ENCODE data around the gene SLC5A1.
A peak's percentile ranks its signal among the peaks of the same experiment; 100 is the strongest.

Gene SLC5A1

DNA sequence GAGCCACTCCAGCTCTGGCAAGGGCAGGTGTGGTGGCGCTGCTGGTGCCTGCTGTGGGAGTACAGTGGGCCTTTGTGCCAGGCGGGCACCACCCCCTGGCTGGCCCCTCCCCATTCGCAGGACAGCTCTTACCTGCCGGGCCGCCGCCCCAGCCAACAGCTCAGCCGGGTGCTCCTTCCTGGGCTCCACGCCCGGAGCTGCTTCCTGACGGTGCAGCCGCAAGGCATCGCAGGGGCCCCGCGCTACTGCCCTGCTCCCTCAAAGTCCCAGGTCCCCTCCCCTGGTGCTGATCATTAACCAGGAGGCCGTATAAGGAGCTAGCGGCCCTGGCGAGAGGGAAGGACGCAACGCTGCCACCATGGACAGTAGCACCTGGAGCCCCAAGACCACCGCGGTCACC is at the start of gene SLC5A1:
SLC5A1 (plus strand) TSS at position 338 of the 400 bp plus-strand sequence; CDS start at position 359, 21 bp downstream.
- no peak for DNase-seq

- no peak for DNase-seq
Measured at GRCh38 chr22:31995046-31995445, 48.0 kb upstream of the SLC5A1 start.

DNA sequence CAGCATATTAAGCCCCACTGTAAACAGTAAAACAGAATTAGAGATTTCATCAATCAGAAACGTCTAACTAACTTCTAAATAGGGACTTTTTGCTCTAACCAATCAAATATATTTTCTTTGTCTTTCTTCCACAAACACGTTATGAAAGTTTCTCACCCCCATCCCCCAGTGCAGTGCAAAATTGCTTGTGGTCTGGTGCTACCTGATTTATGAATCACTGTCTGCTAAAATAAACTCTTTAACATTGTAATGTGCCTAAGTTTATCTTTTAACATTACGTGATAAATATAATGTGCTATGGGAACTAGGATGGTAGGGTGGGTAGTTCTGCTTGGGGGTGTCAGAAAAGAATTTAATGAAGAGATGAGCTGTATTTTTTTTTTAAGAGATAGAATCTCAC is 47.3 kb upstream of the SLC5A1 start:
- DNase-seq, result no peak

GRCh38 chr22:31998784-31999385 is 44.2 kb upstream of the SLC5A1 start:
- DNase-seq, result no peak

DNA sequence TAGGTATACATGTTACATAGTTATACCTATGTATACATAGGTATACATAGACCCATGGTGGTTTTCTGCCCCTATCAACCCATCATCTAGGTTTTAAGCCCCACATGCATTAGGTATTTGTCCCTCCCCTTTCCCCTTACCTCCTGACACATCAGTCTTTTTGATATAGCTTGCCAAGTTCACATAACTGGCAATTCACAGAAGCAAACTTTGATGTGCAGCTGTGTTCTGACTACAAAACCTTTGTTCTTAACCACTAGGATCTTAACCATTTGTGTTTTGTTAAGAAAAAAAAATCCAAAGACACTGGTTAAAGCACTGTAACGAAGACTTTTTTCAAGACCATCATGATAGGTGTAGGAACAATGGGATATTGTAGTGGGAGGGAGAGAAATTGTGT is 42.9 kb upstream of the SLC5A1 start:
- no peak for DNase-seq

- no peak for DNase-seq
Measured at GRCh38 chr22:32005453-32005852, 37.6 kb upstream of the SLC5A1 start.

- no peak for DNase-seq
Measured at GRCh38 chr22:32013200-32013599, 29.9 kb upstream of the SLC5A1 start.

DNA sequence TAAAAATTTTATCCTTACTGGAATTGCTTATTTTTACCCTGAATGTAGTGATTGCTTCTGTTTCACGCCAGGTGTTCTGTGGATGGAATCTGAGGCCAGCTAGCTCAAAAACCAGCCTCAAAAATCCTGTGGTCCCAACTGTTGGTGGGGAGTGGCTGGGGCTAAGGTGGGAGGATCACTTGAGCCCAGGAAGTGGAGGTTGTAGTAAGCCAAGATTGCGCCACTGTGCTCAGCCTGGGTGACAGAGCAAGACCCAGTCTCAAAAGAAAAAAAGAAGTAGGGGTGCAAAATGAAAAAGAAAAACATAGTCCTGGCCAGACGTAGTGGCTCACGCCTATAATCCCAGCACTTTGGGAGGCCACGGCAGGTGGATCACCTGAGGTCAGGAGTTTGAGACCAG is 27.0 kb upstream of the SLC5A1 start:
- DNase-seq, result peak; percentile 9

- DNase-seq, result no peak
Measured at GRCh38 chr22:32018056-32018455, 25.0 kb upstream of the SLC5A1 start.

GRCh38 chr22:32020117-32020516 is 22.9 kb upstream of the SLC5A1 start:
- DNase-seq, result no peak

- DNase-seq, result no peak
Measured at GRCh38 chr22:32021716-32022115, 21.3 kb upstream of the SLC5A1 start.

GRCh38 chr22:32023251-32023827 is 19.7 kb upstream of the SLC5A1 start:
- no peak for DNase-seq

- DNase-seq, result no peak
Measured at GRCh38 chr22:32024796-32025195, 18.3 kb upstream of the SLC5A1 start.

DNA sequence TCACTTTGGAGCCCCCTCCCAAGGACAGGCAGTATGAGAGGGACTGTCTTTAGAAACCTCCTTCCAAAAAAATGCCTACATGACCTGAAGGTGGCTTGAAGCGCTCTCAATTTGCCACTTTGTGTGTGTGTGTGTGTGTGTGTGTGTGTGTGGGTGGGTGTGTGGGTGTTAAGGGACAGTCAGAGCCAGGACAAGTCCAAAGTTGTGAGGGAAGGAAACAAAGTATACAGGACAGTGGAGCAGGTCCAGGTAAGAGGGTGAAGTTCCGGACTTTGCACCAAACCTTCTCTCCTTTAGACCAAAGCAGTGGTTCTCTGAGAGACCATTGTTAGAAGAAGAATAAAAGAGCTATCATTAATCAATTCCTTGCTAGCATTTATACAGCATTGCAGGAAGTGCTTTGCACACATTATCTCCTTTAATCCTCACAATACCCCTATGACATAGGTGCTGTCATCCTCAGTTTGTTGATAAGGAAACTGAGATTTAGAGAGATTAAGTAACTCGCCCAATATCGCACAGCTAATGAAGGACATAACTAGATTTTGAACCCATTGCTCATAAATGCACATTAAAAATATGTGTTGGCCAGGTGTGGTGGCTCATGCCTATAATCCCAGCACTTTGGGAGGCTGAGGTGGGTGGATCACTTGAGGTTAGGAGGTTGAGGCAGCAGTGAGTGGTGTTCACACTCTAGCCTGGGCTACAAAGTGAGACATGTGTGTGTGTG is 12.4 kb upstream of the SLC5A1 start:
- no peak for DNase-seq

DNA sequence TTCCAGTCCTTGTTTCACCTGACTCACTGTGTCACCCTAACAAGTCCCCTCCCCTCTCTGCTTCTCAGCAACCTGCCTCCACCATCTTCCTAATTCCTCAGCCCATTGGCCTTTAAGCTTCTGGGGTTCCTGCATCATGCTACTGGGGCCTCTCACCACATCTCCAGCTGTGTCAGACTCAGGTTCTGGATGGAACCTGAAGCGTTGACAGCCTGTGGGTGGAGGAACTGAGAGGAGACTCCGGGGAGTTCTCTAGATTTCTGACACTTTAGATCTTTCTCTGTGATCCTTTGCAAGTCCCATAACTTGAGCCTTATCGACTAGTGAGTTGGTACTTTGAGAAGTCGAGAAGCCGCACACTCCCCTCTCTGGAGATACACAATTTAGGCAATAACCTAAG is 11.6 kb upstream of the SLC5A1 start:
- no peak for DNase-seq

DNA sequence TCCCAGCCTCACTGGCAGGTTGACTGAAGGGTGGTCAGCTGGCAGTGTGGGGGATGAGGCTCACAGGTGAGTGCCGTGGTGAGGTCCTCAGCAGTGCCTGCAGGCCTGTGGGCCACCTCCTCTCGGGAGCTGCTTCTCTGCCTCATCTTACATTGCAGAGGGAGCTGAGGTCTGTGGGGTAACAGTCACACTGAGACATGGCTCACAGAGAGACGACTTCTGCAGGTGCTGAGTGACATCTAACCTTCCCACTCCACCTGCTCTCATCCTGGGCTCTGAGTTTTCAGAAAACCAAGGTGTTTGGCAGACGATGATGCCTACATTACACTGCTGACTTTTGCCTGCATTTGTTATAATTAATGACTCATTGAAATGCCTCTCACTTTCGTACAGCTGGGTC is 8.8 kb upstream of the SLC5A1 start:
- no peak for DNase-seq

DNA sequence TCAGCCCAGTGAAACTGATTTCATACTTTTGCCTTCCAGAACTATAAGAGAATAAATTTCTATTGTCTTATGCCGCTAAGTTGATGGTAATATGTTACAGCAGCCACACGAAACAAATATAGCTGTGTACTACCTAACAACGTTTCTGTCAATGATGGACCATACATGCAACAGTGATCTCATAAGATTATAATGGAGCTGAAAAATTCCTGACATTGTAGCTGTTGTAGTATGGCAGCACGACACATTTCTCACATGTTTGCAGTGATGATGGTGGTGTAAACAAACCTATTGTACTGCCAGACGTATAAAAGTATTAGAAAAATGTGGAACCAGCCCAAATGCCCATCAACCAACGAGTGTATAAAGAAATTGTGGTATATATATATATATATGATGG is 5.8 kb upstream of the SLC5A1 start:
- DNase-seq, result no peak

GRCh38 chr22:32040324-32040904 is 2.6 kb upstream of the SLC5A1 start:
- DNase-seq, result no peak

GRCh38 chr22:32043391-32043790 is 330 bp downstream of the SLC5A1 start:
- no peak for DNase-seq

DNA sequence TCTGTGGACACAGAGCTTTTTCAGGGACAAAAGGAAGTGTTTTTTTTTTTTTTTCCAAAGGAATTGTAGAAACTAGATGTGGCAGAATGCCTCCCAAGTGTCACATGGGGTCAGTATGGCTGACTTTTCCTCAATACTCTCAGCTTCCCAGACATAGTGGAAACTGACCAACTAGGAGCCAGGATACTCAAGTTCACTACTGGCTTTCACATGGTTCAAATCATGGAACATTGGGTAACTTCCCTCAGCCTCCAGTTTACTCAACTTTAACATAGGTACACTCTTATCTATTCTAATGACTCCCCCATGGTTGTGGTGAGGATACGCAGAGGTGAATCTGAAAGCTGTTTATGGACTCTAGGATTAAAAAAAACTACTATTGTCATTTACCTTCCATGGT is 1.4 kb downstream of the SLC5A1 start:
- no peak for DNase-seq

GRCh38 chr22:32044913-32045312 is 1.9 kb downstream of the SLC5A1 start:
- DNase-seq, result no peak

GRCh38 chr22:32048069-32048468 is 5.0 kb downstream of the SLC5A1 start:
- DNase-seq, result no peak

DNA sequence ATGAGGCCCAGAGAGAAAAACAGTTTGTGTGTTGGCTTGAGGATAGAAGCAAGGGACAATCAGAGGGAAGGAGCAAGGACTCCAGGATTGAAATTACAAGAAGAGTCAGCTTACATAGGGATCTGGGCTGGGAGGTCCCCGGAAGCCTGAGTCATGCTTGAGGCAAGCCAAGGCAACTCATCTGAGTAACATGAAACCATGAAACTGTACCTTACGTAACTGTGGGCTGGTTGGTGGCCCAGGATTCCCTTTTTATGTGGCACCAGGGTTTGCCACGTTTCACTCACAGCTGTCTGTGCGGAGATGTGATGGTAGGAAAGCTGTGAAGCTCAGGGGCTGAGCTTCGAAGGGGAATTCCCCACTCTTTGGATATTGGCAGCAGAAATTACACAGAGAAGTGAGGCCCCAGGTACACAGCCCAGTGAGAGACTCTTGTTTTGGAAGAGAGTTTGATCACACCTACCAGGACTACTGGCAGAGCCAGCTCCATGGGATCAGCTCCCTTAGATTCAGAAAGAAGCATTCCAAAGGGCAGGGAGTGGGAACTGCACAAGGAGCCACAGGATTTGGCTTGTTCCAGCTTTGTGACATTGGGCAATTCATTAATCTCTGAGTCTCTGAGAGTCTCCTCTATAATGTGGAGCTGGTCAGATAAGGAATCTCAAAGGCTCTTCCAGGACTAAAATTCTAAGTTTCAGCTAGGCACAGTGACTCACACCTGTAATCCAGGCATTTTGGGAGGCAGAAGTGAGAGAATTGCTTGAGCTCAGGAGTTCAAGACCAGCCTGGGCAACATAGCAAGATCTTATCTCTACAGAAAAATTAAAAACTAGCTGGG is 7.8 kb downstream of the SLC5A1 start:
- DNase-seq, result peak; percentile 76

Data from GF-D8 (cell line).